ENCODE data around the gene PPIP5K1.
A peak's percentile ranks its signal among the peaks of the same experiment; 100 is the strongest.
"Not testable (repeated sequence)": the region's sequence is repeated elsewhere in the genome, so short reads cannot be mapped to it uniquely, and the experiment has no call there.

Gene PPIP5K1

GRCh38 chr15:43589778-43590466, at the start of gene PPIP5K1:
Gene PPIP5K1 (minus strand): TSS chr15:43590208. CDS start chr15:43584504, 5,704 bp downstream.
- not testable (repeated sequence) for H3K27me3 ChIP-seq (ENCODE audit: insufficient read depth, low read length, poor library complexity); H3K9ac ChIP-seq (ENCODE audit: low read depth, low read length); H3K36me3 ChIP-seq (ENCODE audit: insufficient read depth, low read length); H3K4me3 ChIP-seq (ENCODE audit: low read depth in 1 of 2, low read length in 2 of 2); H3K27ac ChIP-seq (ENCODE audit: low read length); H3K79me2 ChIP-seq (ENCODE audit: insufficient read depth, low read length); H3K9me3 ChIP-seq (ENCODE audit: insufficient read depth, low read length, severe bottlenecking); H3K4me2 ChIP-seq (ENCODE audit: insufficient read depth, low read length); H3K4me1 ChIP-seq (ENCODE audit: insufficient read depth, low read length); H2AFZ ChIP-seq (ENCODE audit: low read depth, low read length); DNase-seq; H4K20me1 ChIP-seq (ENCODE audit: insufficient read depth, low read length)
- ATAC-seq (ENCODE audit: insufficient read depth, low read depth), result peak; percentile 99

- H3K4me1 ChIP-seq (ENCODE audit: insufficient read depth, low read length); H3K9me3 ChIP-seq (ENCODE audit: insufficient read depth, low read length, severe bottlenecking); DNase-seq; H3K27ac ChIP-seq (ENCODE audit: low read length); H3K4me3 ChIP-seq (ENCODE audit: low read depth in 1 of 2, low read length in 2 of 2); H3K27me3 ChIP-seq (ENCODE audit: insufficient read depth, low read length, poor library complexity); H3K36me3 ChIP-seq (ENCODE audit: insufficient read depth, low read length); H3K4me2 ChIP-seq (ENCODE audit: insufficient read depth, low read length); H3K9ac ChIP-seq (ENCODE audit: low read depth, low read length); H4K20me1 ChIP-seq (ENCODE audit: insufficient read depth, low read length); ATAC-seq (ENCODE audit: insufficient read depth, low read depth); H2AFZ ChIP-seq (ENCODE audit: low read depth, low read length); H3K79me2 ChIP-seq (ENCODE audit: insufficient read depth, low read length): not testable (repeated sequence)
These were observed 48.6 kb upstream of the PPIP5K1 start for GRCh38 chr15:43638464-43639204.

- not testable (repeated sequence) for H2AFZ ChIP-seq (ENCODE audit: low read depth, low read length); H3K79me2 ChIP-seq (ENCODE audit: insufficient read depth, low read length); H3K9ac ChIP-seq (ENCODE audit: low read depth, low read length); ATAC-seq (ENCODE audit: insufficient read depth, low read depth); H4K20me1 ChIP-seq (ENCODE audit: insufficient read depth, low read length); H3K4me2 ChIP-seq (ENCODE audit: insufficient read depth, low read length); H3K27ac ChIP-seq (ENCODE audit: low read length); H3K27me3 ChIP-seq (ENCODE audit: insufficient read depth, low read length, poor library complexity); H3K9me3 ChIP-seq (ENCODE audit: insufficient read depth, low read length, severe bottlenecking); H3K4me3 ChIP-seq (ENCODE audit: low read depth in 1 of 2, low read length in 2 of 2); DNase-seq; H3K4me1 ChIP-seq (ENCODE audit: insufficient read depth, low read length); H3K36me3 ChIP-seq (ENCODE audit: insufficient read depth, low read length)
These were observed 36.9 kb upstream of the PPIP5K1 start for GRCh38 chr15:43626937-43627336.

- Histone ChIP-seq H3K79me2 (ENCODE audit: insufficient read depth, low read length) (no peaks in the 10 kb centered on the region), H3K27ac (ENCODE audit: low read length) (no peak overlapping the region), H3K4me2 (ENCODE audit: insufficient read depth, low read length) (no peak overlapping the region), H4K20me1 (ENCODE audit: insufficient read depth, low read length) (no peaks in the 10 kb centered on the region), H3K9ac (ENCODE audit: low read depth, low read length) (no peak overlapping the region), H2AFZ (ENCODE audit: low read depth, low read length) (no peak overlapping the region), H3K36me3 (ENCODE audit: insufficient read depth, low read length) (no peaks in the 10 kb centered on the region), H3K4me3 (ENCODE audit: low read depth in 1 of 2, low read length in 2 of 2) (no peak overlapping the region), H3K27me3 (ENCODE audit: insufficient read depth, low read length, poor library complexity) (no peaks in the 10 kb centered on the region), H3K9me3 (ENCODE audit: insufficient read depth, low read length, severe bottlenecking) (no peaks in the 10 kb centered on the region), H3K4me1 (ENCODE audit: insufficient read depth, low read length) (no peaks in the 10 kb centered on the region)
- DNase-seq (no peak), ATAC-seq (ENCODE audit: insufficient read depth, low read depth) (no peak)
- TF ChIP-seq EZH2 (IDR thresholded peaks at IDR 0.05; ENCODE audit: borderline replicate concordance, low read depth, low read length, severe bottlenecking), result no peak
- TF ChIP-seq CTCF (IDR thresholded peaks at IDR 0.05; ENCODE audit: borderline replicate concordance, extremely low read depth, low read length, poor library complexity, severe bottlenecking), result no peak
These were observed 35.1 kb upstream of the PPIP5K1 start for GRCh38 chr15:43625106-43625505.

GRCh38 chr15:43622068-43622799, 32.2 kb upstream of the PPIP5K1 start:
- not testable (repeated sequence) for H3K9me3 ChIP-seq (ENCODE audit: insufficient read depth, low read length, severe bottlenecking); H3K27ac ChIP-seq (ENCODE audit: low read length); DNase-seq; H3K9ac ChIP-seq (ENCODE audit: low read depth, low read length); H3K4me2 ChIP-seq (ENCODE audit: insufficient read depth, low read length); H3K4me3 ChIP-seq (ENCODE audit: low read depth in 1 of 2, low read length in 2 of 2); H2AFZ ChIP-seq (ENCODE audit: low read depth, low read length); H4K20me1 ChIP-seq (ENCODE audit: insufficient read depth, low read length); H3K79me2 ChIP-seq (ENCODE audit: insufficient read depth, low read length); H3K4me1 ChIP-seq (ENCODE audit: insufficient read depth, low read length); H3K36me3 ChIP-seq (ENCODE audit: insufficient read depth, low read length); ATAC-seq (ENCODE audit: insufficient read depth, low read depth); H3K27me3 ChIP-seq (ENCODE audit: insufficient read depth, low read length, poor library complexity)

GRCh38 chr15:43618700-43619099, 28.7 kb upstream of the PPIP5K1 start, which contains the start of gene STRC:
Gene STRC (minus strand): TSS chr15:43618800. CDS start chr15:43618722, 78 bp downstream.
- not testable (repeated sequence) for H3K36me3 ChIP-seq (ENCODE audit: insufficient read depth, low read length); H3K4me3 ChIP-seq (ENCODE audit: low read depth in 1 of 2, low read length in 2 of 2); DNase-seq; H3K9ac ChIP-seq (ENCODE audit: low read depth, low read length); H4K20me1 ChIP-seq (ENCODE audit: insufficient read depth, low read length); ATAC-seq (ENCODE audit: insufficient read depth, low read depth); H3K9me3 ChIP-seq (ENCODE audit: insufficient read depth, low read length, severe bottlenecking); H3K27me3 ChIP-seq (ENCODE audit: insufficient read depth, low read length, poor library complexity); H3K4me1 ChIP-seq (ENCODE audit: insufficient read depth, low read length); H2AFZ ChIP-seq (ENCODE audit: low read depth, low read length); H3K4me2 ChIP-seq (ENCODE audit: insufficient read depth, low read length); H3K27ac ChIP-seq (ENCODE audit: low read length); H3K79me2 ChIP-seq (ENCODE audit: insufficient read depth, low read length)

- H3K27ac ChIP-seq (ENCODE audit: low read length); H3K4me3 ChIP-seq (ENCODE audit: low read depth in 1 of 2, low read length in 2 of 2); DNase-seq; H3K79me2 ChIP-seq (ENCODE audit: insufficient read depth, low read length); H3K9ac ChIP-seq (ENCODE audit: low read depth, low read length); ATAC-seq (ENCODE audit: insufficient read depth, low read depth); H3K27me3 ChIP-seq (ENCODE audit: insufficient read depth, low read length, poor library complexity); H3K9me3 ChIP-seq (ENCODE audit: insufficient read depth, low read length, severe bottlenecking); H3K4me2 ChIP-seq (ENCODE audit: insufficient read depth, low read length); H4K20me1 ChIP-seq (ENCODE audit: insufficient read depth, low read length); H2AFZ ChIP-seq (ENCODE audit: low read depth, low read length); H3K4me1 ChIP-seq (ENCODE audit: insufficient read depth, low read length); H3K36me3 ChIP-seq (ENCODE audit: insufficient read depth, low read length): not testable (repeated sequence)
These were observed 27.7 kb upstream of the PPIP5K1 start for GRCh38 chr15:43617750-43618149.

Measured in DND-41 (cell line).